Esophagus muscularis mucosa (tissue), 4 donors: ENCODE measurements around the gene SREBF1. TPM values are rescaled to one million over a fixed set of nuclear protein-coding genes. Genes with fewer than 3 reads are reported as not detected.

Experiments used
- DNase-seq: peaks from one replicate; pipeline ENCODE4 v3.0.0-alpha.2; 2017; ENCODE audit errors: extremely low spot score
- H3K27ac ChIP-seq, 4 donors: fragments of 200-600 bp; sonication (generic); replicated peaks in 1 of 4; 1 replicate in 3 of 4; 2 replicates in 1 of 4; pipeline ENCODE4 v1.5.1; 2016 to 2019; ENCODE audit warnings: mild to moderate bottlenecking in 1 of 4
- H3K27me3 ChIP-seq, 4 donors: fragments of 200-600 bp; sonication (generic); one replicate each; pipeline versions ENCODE4 v1.5.1 to v1.6.0; 2016 to 2019
- H3K36me3 ChIP-seq, 4 donors: fragments of 200-600 bp; sonication (generic); one replicate each; pipeline ENCODE4 v1.5.1; 2016 to 2019
- H3K4me1 ChIP-seq, 4 donors: fragments of 200-600 bp; sonication (generic); one replicate each; pipeline ENCODE4 v1.5.1; 2016 to 2019
- H3K4me3 ChIP-seq, 4 donors: fragments of 200-600 bp; sonication (generic); 1 replicate in 2 of 4; 2 replicates in 2 of 4; pipeline ENCODE4 v1.5.1; 2016 to 2019; ENCODE audit warnings: mild to moderate bottlenecking in 4 of 4, moderate library complexity in 1 of 4
- H3K9me3 ChIP-seq, 4 donors: fragments of 200-600 bp; sonication (generic); 1 replicate in 3 of 4; 2 replicates in 1 of 4; pipeline ENCODE4 v1.5.1; 2016 to 2019
- CTCF ChIP-seq, 3 experiments: fragments of 200-600 bp in 2 of 3; fragments of 450-650 bp in 1 of 3; sonication (generic) in 2 of 3; IDR thresholded peaks; one replicate each; pipeline ENCODE4 v1.5.1; 2017 to 2019; ENCODE audit warnings: antibody characterized with exemption in 3 of 3, mild to moderate bottlenecking in 2 of 3, moderate library complexity in 1 of 3
- EP300 ChIP-seq: sonication (generic); formaldehyde crosslinking; IDR thresholded peaks from one replicate; pipeline ENCODE4 v1.6.1; 2017; ENCODE audit warnings: antibody characterized with exemption
- POLR2A ChIP-seq: fragments of 450-650 bp; IDR thresholded peaks from one replicate; pipeline ENCODE4 v1.6.1; 2017; ENCODE audit warnings: antibody characterized with exemption, moderate library complexity, mild to moderate bottlenecking, low read depth
- POLR2AphosphoS5 ChIP-seq, 2 donors: sonication (generic); formaldehyde crosslinking; IDR thresholded peaks; one replicate each; pipeline ENCODE4 v1.6.1; 2017; ENCODE audit warnings: antibody characterized with exemption in 2 of 2
- WGBS: methylation state at CpG from one replicate; pipeline ENCODE4 v1.1.5; 2018; 5-methylcytosine and 5-hydroxymethylcytosine counted together
- intact Hi-C: fragments of 100-400 bp; cut with DNase I; formaldehyde crosslinking; loops from one replicate; pipeline ENCODE4 v1.15.1; 2023
- total RNA-seq, 4 donors: library from RNA; depleted of rRNA; stranded (reverse); fragments of >200 nt; gene quantifications; one replicate each; pipeline versions ENCODE4 v1.1.0 to v1.2.1, GENCODE V29; 2016

Gene SREBF1
- total RNA-seq, 4 donors from 2014 or later = 28.1 to 62.6 (median 39.7) TPM

- no peaks in the 10 kb centered on the region for H3K27me3 ChIP-seq
- no peak overlapping the region for H3K4me3 ChIP-seq
- H3K9me3 ChIP-seq = no peaks in the 10 kb centered on the region
- no peak for DNase-seq
- WGBS = 94% methylated on average over 3 of the region's 6 CpGs
- H3K36me3 ChIP-seq = peaks cover 0 to 11% (median 10%) of the 10 kb centered on the region in 4 donors
- H3K27ac ChIP-seq = peak overlapping the region in 1 of 4 donors; percentile 9
- intact Hi-C loops = no loop called here
- TF ChIP-seq CTCF (IDR thresholded peaks at IDR 0.05) = no peak
- TF ChIP-seq POLR2A = no peak
- TF ChIP-seq POLR2AphosphoS5 (IDR thresholded peaks at IDR 0.05) = no peak
- TF ChIP-seq EP300 = no peak
- peaks cover 58 to 77% (median 73%) of the 10 kb centered on the region in 4 donors for H3K4me1 ChIP-seq
Measured at GRCh38 chr17:17789410-17789809, 47.4 kb downstream of the SREBF1 start.

- Histone ChIP-seq H3K9me3 (no peaks in the 10 kb centered on the region), H3K4me3 (no peak overlapping the region), H3K36me3 (peaks cover 0 to 7% (median 5%) of the 10 kb centered on the region in 4 donors), H3K27ac (no peak overlapping the region), H3K4me1 (peaks cover 59 to 78% (median 73%) of the 10 kb centered on the region in 4 donors), H3K27me3 (no peaks in the 10 kb centered on the region)
- no peak for TF ChIP-seq POLR2A
- TF ChIP-seq POLR2AphosphoS5 (IDR thresholded peaks at IDR 0.05) = no peak
- no peak for TF ChIP-seq EP300
- TF ChIP-seq CTCF (IDR thresholded peaks at IDR 0.05) = no peak
- no peak for DNase-seq
- 80% methylated on average over 7 of the region's 8 CpGs for WGBS
- intact Hi-C loops = no loop called here
Measured at GRCh38 chr17:17788967-17789366, 47.8 kb downstream of the SREBF1 start.

GRCh38 chr17:17787568-17787967, 49.2 kb downstream of the SREBF1 start:
- intact Hi-C loops = no loop called here
- Histone ChIP-seq H3K36me3 (no peaks in the 10 kb centered on the region), H3K27me3 (no peaks in the 10 kb centered on the region), H3K4me1 (peaks cover 56 to 78% (median 73%) of the 10 kb centered on the region in 4 donors), H3K9me3 (no peaks in the 10 kb centered on the region), H3K4me3 (no peak overlapping the region), H3K27ac (no peak overlapping the region)
- 86% methylated on average over 7 of the region's 7 CpGs for WGBS
- no peak for DNase-seq
- TF ChIP-seq POLR2A = no peak
- no peak for TF ChIP-seq EP300
- no peak for TF ChIP-seq CTCF (IDR thresholded peaks at IDR 0.05)
- no peak for TF ChIP-seq POLR2AphosphoS5 (IDR thresholded peaks at IDR 0.05)

DNA sequence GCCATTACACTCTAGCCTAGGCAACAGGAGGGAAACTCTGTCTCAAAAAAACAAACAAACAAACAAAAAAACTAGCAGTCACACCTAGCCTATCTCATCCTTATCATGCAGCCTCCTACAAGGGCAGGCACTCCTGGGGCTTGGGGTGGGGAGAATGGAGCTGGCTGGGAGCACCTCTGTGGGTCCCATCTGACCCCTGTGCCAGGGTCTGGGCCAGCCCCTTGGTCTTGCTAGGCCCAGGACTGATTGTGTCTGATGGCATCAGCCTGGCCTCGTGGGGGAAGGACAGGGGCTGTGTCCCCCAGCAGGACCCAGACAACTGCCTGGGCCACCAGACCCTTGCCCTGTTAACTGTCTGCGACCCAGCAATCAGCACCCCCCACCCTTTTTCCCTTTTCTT, 49.8 kb downstream of the SREBF1 start:
- TF ChIP-seq POLR2AphosphoS5 (IDR thresholded peaks at IDR 0.05) = no peak
- no peak for TF ChIP-seq CTCF (IDR thresholded peaks at IDR 0.05)
- TF ChIP-seq EP300 = no peak
- no peak for TF ChIP-seq POLR2A
- no peaks in the 10 kb centered on the region for H3K27me3 ChIP-seq
- H3K27ac ChIP-seq = no peak overlapping the region
- intact Hi-C loops = no loop called here
- peaks cover 56 to 78% (median 73%) of the 10 kb centered on the region in 4 donors for H3K4me1 ChIP-seq
- DNase-seq = no peak
- no peaks in the 10 kb centered on the region for H3K36me3 ChIP-seq
- WGBS = 100% methylated on average over 1 of the region's 2 CpGs
- H3K4me3 ChIP-seq = no peak overlapping the region
- H3K9me3 ChIP-seq = no peaks in the 10 kb centered on the region

- Histone ChIP-seq H3K27me3 (no peaks in the 10 kb centered on the region), H3K4me3 (no peak overlapping the region), H3K27ac (peak overlapping the region in 3 of 4 donors; percentile 83 to 92 (median 91)), H3K9me3 (no peaks in the 10 kb centered on the region), H3K36me3 (no peaks in the 10 kb centered on the region), H3K4me1 (peaks cover 59 to 78% (median 73%) of the 10 kb centered on the region in 4 donors)
- WGBS = 69% methylated on average over 10 of the region's 11 CpGs
- intact Hi-C loops = no loop called here
- DNase-seq = no peak
- no peak for TF ChIP-seq EP300
- no peak for TF ChIP-seq POLR2AphosphoS5 (IDR thresholded peaks at IDR 0.05)
- TF ChIP-seq CTCF (IDR thresholded peaks at IDR 0.05) = no peak
- TF ChIP-seq POLR2A = no peak
Measured at GRCh38 chr17:17785407-17785806, 51.4 kb downstream of the SREBF1 start.
